Frontal cortex (tissue), 4 donors: ENCODE data around the gene ZIC4. TPM values are rescaled to one million over a fixed set of nuclear protein-coding genes. Genes with fewer than 3 reads are reported as not detected.
A peak's percentile ranks its signal among the peaks of the same experiment; 100 is the strongest.

Experiments
- DNase-seq, 2 donors: peaks; one replicate each; pipeline ENCODE4 v3.0.0; 2012; ENCODE audit warnings: low spot score in 2 of 2
- FAIRE-seq: peaks from 2 replicates; lab custom pipeline; 2012; peaks lifted over from hg19 to GRCh38; lab: Jason Lieb, UNC
- total RNA-seq: library from RNA; depleted of rRNA; stranded (reverse); fragments of >200 nt; gene quantifications from one replicate; pipeline ENCODE4 v1.2.3, GENCODE V29; 2014
- donor health status: control.
- donor health status: control.
- donor health status: control.

Gene ZIC4
- total RNA-seq = 2.4 TPM

- no peak for FAIRE-seq
- no peak for DNase-seq
These were observed at the start of gene ZIC4 for GRCh38 chr3:147406028-147406931. TSS of gene ZIC4 (minus strand) at chr3:147406543. CDS start at chr3:147402797, 3,746 bp downstream.

DNA sequence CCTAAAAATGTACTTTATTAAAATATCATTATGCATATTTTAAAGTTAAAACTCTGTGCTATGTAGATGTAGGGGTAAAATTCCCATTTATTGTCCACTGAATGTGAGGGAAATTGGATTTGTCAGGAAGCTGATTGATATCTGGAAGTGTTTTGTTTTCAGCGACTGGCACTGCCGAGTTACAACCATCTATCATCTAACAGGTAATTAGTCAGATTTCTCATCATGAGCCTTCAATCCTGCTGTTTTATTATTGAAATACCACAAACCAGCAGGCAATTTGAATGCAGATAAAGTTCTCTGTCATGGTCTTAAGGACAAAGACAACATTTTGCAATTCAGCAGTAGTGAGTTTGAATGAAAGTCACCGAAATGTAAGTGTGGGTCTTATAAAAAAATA lies 43.3 kb upstream of the ZIC4 start:
- FAIRE-seq (no peak), DNase-seq (no peak)

DNA sequence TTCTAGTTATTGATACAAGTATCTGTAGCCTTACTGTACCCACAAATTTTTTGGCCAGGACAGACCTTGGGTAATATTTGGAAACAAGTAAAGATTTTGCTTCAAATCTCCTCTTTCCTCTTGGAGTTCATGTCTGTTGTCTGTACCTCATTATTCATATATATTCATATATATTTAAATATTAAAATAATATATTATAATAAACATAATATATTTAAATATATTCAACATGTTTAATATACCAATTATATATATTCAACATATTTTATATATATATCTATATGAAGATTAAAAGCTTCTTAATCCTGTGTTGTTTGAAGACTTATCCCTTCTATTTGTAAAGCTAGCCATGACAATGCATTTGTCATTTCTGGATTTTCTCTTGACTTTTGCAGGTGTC lies 40.9 kb upstream of the ZIC4 start:
- no peak for FAIRE-seq
- no peak for DNase-seq

GRCh38 chr3:147431751-147432150 lies 25.4 kb upstream of the ZIC4 start:
- DNase-seq (no peak), FAIRE-seq (no peak)

GRCh38 chr3:147428754-147429153 lies 22.4 kb upstream of the ZIC4 start:
- FAIRE-seq = peak; percentile 34
- DNase-seq = no peak

DNA sequence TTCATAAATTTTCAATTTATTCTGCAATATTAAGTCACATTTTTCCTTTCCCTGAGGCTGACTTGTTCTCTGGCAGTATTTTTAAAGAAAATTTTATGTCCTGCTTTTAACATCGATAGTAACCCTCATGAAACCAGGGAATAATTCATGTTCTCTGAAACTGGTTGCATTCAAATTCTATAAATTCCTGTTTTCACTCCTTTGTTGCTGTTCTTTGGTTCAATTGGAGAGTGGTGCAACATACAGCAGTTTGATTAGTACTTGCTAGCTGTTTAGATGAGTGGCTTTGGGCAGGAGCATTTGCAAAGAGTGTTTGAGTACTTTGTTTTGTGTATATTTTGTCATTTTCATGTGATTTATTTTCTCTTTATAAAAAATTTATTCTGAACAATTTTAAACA lies 22.0 kb upstream of the ZIC4 start:
- DNase-seq (no peak), FAIRE-seq (no peak)

GRCh38 chr3:147427746-147428145 lies 21.4 kb upstream of the ZIC4 start:
- DNase-seq (no peak), FAIRE-seq (no peak)

- FAIRE-seq = no peak
- no peak for DNase-seq
These were observed 20.6 kb upstream of the ZIC4 start for GRCh38 chr3:147426931-147427330.

DNA sequence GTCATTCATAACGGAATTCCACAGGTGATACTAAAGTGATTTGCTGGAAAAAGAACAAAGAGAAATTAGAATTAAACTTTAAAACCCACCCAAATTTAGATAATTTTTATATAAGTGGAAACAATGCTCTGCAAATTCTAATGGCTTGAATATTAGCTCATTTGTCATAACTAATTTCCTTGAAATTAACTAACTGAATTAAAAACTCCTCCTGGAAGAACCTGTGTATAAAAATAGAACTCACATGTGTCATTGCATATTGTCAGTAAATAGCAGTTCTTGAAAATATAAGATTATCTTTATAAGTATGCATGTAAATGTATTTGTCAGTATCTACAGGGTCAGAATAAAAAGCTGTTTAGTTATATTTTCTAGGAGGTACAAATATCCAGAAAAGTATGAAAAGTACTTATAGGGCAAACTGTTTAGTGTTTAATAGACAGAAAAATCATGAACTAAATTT lies 19.1 kb upstream of the ZIC4 start:
- DNase-seq (no peak), FAIRE-seq (peak; percentile 65)

GRCh38 chr3:147424581-147425387 lies 18.4 kb upstream of the ZIC4 start:
- DNase-seq = peak in 1 of 2 donors; percentile 8
- no peak for FAIRE-seq

DNA sequence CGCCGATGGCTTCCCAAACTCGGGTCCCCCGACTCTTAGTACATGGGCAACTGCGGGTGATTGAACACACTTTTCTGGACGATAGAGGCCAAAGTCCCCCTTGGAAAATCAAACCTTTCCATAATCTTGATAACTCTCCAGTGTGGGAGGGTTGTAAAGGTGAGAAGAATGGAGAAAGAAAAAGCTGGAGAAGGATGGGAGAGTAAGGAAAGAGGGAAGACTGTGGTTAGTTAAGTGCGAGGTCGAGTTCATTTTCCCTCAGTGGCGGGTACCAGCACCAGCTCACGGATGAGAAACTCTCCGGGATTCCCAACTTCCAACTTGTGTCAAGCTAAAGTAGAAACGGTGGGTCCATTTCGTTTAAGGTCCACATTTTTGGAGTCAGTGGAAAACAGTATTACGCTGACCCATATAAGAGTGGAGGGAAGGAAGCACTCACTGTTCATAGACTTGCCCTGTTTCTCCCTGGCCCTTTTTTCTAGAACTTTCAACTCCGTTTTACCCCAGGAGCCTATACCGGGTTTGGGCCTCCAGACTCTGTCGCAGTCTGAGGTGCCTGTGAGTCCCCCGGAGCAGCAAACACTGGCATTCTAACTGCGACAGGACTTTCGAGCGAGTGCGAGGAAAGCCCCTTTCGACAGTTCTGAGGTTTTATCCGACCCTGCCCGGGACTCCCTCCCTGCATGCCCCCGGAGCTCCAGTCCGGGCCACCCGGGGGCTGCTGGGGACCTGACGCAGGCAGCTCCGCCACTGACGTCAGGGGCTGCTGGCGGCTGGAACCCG lies 17.6 kb upstream of the ZIC4 start:
- DNase-seq = peak in 1 of 2 donors; percentile 27
- no peak for FAIRE-seq

DNA sequence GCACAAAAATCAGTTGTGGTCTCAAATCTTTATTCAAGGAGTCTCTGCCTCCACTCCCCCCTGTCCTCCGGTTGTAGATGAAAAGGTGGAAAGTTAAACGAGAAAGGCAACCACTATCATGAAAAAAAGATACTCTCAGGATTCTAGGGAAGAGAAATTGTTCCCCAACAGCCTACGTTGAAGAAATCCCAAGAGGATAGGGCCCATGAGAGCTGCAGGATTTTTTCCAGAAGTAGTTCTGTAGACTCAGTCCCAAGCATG lies 17.1 kb upstream of the ZIC4 start:
- FAIRE-seq = no peak
- no peak for DNase-seq

GRCh38 chr3:147422601-147423536 lies 16.5 kb upstream of the ZIC4 start:
- DNase-seq (peak in 1 of 2 donors; percentile 24), FAIRE-seq (no peak)

DNA sequence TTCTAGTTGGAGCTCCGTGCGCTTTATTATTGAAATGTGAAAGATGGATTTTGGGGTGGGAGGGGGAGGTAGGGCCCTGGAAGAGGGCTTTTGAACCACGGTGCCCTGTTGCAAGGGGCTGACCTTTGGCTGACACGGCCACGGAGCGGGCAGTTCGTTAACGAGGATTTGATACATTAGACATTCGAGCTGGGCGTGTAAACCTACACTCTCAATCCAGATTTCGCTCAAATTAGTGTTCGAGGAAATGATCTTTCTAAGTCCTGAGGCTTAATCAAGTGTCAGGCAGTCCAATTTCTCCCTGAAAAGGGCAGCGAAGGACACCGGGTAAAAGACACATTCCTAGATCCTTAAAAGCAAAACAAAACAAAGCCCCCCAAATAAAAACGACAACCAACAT lies 15.9 kb upstream of the ZIC4 start:
- no peak for FAIRE-seq
- DNase-seq = peak in 1 of 2 donors; percentile 16

DNA sequence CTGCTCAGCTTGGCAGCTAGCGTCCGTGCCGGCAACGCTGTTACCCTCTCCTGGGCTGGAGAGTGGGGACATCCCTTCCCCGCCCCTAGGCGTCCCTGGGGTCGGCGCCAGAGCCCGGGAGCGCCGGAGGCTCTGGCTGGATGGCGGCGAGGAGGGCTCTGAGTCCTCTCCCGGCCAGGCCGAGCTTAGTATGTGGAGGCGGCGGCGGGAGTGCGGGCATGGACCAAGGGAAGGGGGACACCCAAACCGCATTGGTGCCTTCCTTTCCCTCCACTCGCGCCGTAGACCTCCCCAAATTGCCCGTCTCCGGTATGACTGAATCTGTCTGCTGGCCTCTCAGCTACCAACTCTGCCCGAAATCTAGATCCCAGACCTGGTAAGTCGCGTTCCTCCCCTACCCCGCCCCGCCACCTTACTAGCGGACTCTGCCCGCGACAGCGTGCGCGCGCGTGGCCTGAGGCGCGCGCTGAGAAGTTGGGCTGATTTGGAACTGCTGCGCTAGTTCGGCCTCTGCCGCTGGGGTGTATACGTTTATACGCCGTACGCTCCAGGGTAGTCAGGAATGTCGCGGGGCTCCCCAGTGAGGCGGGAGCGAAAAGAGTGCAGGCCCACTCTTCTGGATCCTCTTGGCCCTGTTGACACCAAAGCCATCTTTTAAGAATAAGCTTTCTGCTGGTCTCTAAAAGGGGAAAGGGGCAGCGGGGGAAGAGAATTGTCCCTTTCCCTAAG lies 15.0 kb upstream of the ZIC4 start:
- DNase-seq (peak in 1 of 2 donors; percentile 19), FAIRE-seq (no peak)

GRCh38 chr3:147420353-147421183 lies 14.2 kb upstream of the ZIC4 start:
- DNase-seq = peak; percentile 2 to 19
- FAIRE-seq = no peak

GRCh38 chr3:147419781-147420224 lies 13.5 kb upstream of the ZIC4 start:
- FAIRE-seq (no peak), DNase-seq (peak in 1 of 2 donors; percentile 2)
